ENCODE measurements around the gene MEGF8.

The MEGF8 gene

DNA sequence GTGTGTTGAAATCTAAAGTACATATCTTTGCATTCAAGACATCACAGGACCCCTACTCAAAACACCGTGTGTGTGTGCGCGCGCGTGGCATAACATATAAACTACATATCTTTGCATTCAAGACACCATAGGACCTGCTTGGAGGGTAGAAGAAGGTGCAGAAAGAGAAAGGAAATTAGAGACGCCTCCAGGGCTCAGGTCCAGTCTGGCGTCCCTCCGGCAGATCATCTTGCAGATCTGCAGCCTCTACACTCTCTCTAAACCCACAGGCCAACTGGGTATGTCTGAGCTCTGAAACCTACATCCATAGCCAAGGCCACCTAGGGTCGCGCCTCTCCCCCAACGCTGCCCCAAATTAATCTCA is 22.4 kb upstream of the MEGF8 start:
- FAIRE-seq = no peak

DNA sequence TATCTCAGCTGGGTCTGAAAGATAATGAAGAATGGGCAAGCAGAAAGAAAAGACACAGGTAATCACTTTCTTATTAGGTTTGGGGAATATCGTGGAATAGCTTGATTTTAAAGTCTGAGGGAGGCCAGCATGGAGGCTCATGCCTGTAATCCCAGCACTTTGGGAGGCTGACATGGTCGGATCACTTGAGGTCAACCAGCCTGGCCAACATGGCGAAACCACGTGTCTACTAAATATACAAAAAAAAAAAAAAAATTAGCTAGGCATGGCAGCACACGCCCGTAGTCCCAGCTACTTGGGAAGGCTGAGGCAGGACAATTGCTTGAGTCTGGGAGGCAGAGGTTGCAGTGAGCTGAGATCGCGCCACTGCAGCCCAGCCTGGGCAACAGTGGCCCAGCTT is 21.6 kb upstream of the MEGF8 start:
- FAIRE-seq (no peak), DNase-seq (ENCODE audit: insufficient read length, low spot score) (no peak)

More for the DNA sequence above, 22.4 kb upstream of the MEGF8 start:
- no peak for DNase-seq (ENCODE audit: insufficient read length, low spot score)

- DNase-seq (ENCODE audit: insufficient read length, low spot score) (no peak), FAIRE-seq (no peak)
These were observed 18.8 kb upstream of the MEGF8 start for GRCh38 chr19:42306646-42307045.

- FAIRE-seq = no peak
- no peak for DNase-seq (ENCODE audit: insufficient read length, low spot score)
These were observed 15.7 kb upstream of the MEGF8 start for GRCh38 chr19:42309686-42310085.

DNA sequence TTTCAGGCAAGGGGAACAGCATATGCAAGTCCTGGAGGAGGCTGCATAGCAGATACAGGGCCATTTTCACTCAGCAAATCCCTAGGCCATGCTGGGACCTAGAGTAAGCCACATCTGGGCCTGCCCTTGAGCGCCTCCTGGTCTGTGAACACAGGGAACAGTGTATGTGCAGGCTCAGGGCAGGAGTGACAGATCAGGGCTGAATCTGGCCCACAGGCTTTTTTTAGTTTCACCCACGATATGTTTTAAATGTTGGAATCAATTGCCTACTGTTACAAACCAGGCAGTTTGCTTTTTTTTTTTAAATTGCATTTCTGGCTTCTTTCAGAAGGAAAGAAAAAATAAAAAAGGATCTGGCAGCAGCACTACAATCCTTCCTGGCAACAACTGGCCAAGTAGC is 13.8 kb upstream of the MEGF8 start:
- FAIRE-seq = no peak
- DNase-seq (ENCODE audit: insufficient read length, low spot score) = no peak

GRCh38 chr19:42312370-42312769 is 13.1 kb upstream of the MEGF8 start:
- FAIRE-seq (no peak), DNase-seq (ENCODE audit: insufficient read length, low spot score) (no peak)

DNA sequence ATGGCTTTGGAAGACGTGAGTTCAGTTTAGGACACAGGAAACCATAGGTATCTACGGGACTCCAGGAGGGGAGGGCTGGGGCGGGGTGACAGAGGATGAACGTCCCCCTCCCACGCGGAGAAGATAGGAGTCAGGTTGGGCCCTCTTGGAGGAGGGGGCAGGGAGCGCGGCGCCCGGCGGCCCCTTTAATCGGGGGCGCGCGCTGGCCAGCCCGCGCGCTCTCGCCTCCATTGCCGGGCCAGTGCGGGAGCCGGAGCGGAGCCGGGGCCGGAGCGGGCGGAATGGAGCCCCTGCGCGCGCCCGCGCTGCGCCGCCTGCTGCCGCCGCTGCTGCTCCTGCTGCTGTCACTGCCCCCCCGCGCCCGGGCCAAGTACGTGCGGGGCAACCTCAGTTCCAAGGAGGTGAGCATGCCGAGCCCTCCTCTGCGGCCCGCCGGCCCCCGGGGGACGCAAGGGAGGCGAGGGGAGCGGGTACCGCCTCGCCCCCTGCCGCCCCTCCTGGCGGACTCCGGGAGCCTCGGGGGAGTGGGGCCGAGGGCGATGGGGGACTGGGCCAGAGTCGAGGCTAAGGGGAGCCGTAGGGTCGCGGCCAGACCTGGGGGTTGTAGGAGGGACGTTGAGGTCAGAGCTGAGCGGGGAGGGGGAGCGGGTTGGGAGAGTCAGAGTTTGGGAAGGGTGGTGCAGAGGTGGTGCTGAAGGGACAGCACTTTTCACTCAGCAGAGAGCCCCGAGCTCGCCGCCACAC is 12.2 kb upstream of the MEGF8 start, which contains the start of gene TMEM145:
TSS of gene TMEM145 (plus strand) at position 214 of the 744 bp plus-strand sequence. CDS start at position 282, 68 bp downstream.
- peak; percentile 71 for DNase-seq (ENCODE audit: insufficient read length, low spot score)
- FAIRE-seq = peak; percentile 51

- DNase-seq (ENCODE audit: insufficient read length, low spot score) (no peak), FAIRE-seq (no peak)
These were observed 11.3 kb upstream of the MEGF8 start for GRCh38 chr19:42313840-42314755.

DNA sequence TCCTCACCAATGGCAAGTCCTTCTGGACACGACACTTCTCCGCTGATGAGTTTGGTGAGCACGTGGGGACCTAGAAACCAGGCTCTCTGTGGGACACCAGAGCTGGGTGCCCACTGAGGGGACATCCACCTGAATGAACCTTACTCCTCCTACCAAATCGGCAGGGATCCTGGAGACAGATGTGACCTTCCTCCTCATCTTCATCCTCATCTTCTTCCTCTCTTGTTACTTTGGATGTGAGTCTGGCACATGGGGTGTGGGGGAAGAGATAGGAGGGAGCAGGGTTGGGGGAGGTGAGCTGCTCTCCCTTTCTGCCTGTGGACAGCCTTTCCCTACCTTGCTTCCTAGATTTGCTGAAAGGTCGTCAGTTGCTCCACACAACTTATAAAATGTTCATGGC is 10.4 kb upstream of the MEGF8 start:
- FAIRE-seq = no peak
- no peak for DNase-seq (ENCODE audit: insufficient read length, low spot score)

DNA sequence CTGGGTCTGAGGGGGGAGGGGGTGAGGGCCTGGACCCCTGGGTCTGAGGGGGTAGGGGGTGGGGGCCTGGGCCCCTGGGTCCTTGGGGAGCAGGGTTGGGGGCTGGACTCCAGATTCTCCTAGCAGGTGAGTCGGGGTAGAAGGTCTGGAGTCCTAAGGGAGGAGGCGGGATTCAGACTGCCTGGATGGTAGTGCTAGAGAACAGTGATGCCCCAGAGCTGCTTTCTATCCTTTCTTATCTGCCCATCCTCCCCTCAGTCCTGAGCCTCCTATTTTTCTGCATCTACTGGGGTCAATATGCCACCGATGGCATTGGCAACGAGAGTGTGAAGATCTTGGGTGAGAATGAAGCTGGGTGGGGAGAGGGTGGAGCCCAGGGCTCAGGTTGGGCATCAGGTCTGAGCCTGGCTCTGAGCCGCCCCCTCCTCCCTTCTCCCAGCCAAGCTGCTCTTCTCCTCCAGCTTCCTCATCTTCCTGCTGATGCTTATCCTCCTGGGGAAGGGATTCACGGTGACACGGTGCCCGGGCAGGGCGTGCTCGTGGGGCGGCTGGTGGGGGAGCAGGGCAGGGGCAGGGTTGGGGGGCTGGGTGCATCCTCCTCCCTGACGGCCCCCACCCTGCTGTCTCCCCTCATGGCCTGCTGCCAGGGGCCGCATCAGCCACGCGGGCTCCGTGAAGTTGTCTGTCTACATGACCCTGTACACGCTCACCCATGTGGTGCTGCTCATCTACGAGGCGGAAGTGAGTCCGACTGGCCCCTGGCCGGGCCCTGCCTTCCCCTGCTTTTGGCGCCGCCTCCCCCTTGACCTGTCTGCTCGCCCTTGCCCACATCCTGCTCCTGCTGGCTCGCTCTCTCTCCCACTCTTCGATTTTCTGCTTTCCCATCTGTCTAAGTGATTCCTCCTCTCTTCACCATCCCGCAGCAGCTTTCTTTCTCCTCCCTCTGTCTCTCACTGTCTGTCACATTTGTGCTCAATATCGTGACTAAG is 8.9 kb upstream of the MEGF8 start:
- FAIRE-seq (peak; percentile 16), DNase-seq (ENCODE audit: insufficient read length, low spot score) (no peak)

- FAIRE-seq (no peak), DNase-seq (ENCODE audit: insufficient read length, low spot score) (no peak)
These were observed 7.9 kb upstream of the MEGF8 start for GRCh38 chr19:42317535-42317934.

- no peak for FAIRE-seq
- DNase-seq (ENCODE audit: insufficient read length, low spot score) = no peak
These were observed 3.1 kb upstream of the MEGF8 start for GRCh38 chr19:42322305-42322704.

DNA sequence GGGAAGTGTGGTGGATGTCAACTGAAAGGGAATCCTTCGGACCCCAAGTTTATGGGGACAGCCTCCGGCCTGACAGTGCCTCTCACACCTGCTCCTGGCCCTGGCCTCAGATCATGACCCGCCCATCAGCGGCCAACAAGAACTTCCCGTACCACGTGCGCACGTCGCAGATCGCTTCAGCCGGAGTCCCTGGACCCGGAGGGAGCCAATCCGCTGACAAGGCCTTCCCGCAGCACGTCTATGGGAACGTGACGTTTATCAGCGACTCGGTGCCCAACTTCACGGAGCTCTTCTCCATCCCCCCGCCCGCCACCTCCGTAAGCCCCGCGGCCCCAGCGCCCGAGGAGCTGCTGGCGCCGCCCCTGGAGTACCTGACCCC is 2.0 kb upstream of the MEGF8 start:
- FAIRE-seq = no peak
- no peak for DNase-seq (ENCODE audit: insufficient read length, low spot score)

DNA sequence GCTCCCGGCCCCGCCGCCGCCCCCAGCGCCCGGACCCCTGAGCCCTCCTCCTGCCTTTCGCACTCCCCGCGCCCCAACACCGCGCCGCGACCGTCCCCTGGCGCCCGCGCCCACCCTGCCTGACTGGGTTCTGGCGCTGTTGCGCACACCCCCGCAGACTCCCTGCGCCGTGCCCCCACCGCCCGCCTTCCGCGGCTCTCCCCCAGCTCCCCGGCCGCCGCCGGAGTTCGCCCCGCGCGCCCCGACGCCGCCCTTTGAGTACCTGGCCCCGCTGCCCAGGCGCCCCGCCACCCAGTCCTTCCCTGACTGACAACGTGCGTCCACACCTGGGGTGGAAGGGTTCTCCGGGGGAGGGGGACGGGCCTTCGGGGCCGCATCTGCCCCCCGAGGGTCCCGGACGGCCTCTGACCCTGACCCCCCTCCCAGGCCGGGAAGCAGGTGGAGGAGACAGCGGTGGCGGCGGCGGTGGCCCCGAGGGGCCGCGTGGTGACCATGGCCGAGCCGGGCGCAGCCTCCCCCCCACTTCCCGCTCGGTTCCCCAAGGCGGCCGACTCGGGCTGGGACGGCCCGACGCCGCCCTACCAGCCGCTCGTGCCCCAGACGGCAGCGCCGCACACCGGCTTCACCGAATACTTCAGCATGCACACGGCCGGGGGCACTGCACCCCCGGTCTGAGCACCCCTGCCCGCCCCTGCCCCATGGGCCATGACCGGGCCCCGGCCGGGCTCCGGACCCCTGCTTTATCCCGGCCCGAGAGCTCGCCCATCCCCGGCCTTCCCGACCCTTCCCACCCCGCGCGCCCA is 1.4 kb upstream of the MEGF8 start:
- DNase-seq (ENCODE audit: insufficient read length, low spot score) (no peak), FAIRE-seq (no peak)

DNA sequence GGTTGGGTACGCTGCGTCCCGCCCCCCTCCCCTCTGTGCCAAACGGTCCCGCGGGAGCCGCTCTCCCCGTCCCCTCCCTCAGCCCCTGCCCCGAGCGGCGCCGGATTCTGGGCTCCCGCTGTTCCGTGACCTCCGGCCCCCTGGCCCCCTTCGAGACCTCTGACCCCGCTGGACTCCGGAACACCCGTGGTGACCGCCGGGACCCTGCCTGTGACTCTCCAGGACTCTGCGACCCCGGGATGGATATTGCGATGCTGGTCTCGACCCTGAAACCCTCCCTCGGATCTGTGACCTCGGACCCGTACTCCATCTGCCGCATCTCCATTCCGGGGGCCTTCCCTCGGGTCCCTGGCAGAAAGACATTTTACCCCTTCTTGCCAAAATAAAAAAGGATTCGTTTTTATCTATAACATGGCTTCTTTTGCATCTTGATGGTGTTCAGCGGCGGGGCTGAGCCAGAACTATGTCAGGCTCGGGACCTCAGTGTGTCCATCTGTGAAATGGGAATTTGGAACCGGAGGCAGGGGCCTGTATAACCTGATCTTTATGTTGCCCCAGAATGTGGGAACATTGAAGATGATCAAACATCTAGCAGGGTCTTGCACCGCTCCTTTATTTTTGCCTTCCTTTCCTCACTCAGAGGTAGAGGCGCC is 654 bp upstream of the MEGF8 start:
- no peak for DNase-seq (ENCODE audit: insufficient read length, low spot score)
- no peak for FAIRE-seq

- DNase-seq (ENCODE audit: insufficient read length, low spot score) (no peak), FAIRE-seq (no peak)
These were observed 699 bp downstream of the MEGF8 start for GRCh38 chr19:42325896-42326771.

- FAIRE-seq (no peak), DNase-seq (ENCODE audit: insufficient read length, low spot score) (no peak)
These were observed 1.5 kb downstream of the MEGF8 start for GRCh38 chr19:42326969-42327368.

DNA sequence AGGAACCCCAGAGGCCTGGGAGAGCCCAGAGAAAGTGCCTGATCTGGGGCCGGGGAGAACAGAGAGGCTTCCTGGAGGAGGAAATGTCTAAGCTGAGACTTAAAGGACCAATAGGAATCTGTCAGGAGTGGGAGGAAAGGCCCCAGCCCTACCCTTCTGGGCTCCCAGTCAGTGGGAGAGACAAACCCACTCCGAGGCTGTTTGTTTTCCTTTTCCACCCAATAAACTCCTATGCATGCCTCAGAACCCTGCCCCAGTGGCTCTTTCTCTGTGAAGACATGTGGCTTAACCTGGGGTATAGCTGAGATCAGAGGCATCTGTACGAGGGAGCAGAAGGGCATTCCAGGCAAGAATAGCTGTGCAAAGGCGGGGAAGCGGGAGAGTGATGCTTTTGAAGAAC is 1.9 kb downstream of the MEGF8 start:
- FAIRE-seq (no peak), DNase-seq (ENCODE audit: insufficient read length, low spot score) (no peak)

All from HTR-8/SVneo (cell line).